NCI-H345 treated with DMSO at 0.1 percent for 48 hours (cell line): ENCODE results near the gene GPSM1.
"Not testable (repeated sequence)": the region's sequence is repeated elsewhere in the genome, so short reads cannot be mapped to it uniquely, and the experiment has no call there.

ENCODE experiments used
- DNase-seq: peaks from one replicate; lab custom pipeline; 2025; ENCODE audit not compliant: unreplicated experiment; lab: John Stamatoyannopoulos, UW

The GPSM1 gene

GRCh38 chr9:136343121-136343883 lies 16.0 kb downstream of the GPSM1 start:
- no peak for DNase-seq

- no peak for DNase-seq
Measured at GRCh38 chr9:136343884-136344269, 16.5 kb downstream of the GPSM1 start.

- no peak for DNase-seq
Measured at GRCh38 chr9:136344544-136345280, 17.4 kb downstream of the GPSM1 start.

GRCh38 chr9:136345281-136346156 lies 18.2 kb downstream of the GPSM1 start:
- no peak for DNase-seq

GRCh38 chr9:136346157-136346481 lies 18.8 kb downstream of the GPSM1 start:
- no peak for DNase-seq

GRCh38 chr9:136346927-136347465 lies 19.7 kb downstream of the GPSM1 start:
- DNase-seq, result no peak

GRCh38 chr9:136347472-136348256 lies 20.3 kb downstream of the GPSM1 start:
- DNase-seq, result no peak

GRCh38 chr9:136348691-136349090 lies 21.4 kb downstream of the GPSM1 start:
- no peak for DNase-seq

GRCh38 chr9:136349546-136349945 lies 22.2 kb downstream of the GPSM1 start:
- no peak for DNase-seq

GRCh38 chr9:136351252-136351800 lies 24.0 kb downstream of the GPSM1 start:
- no peak for DNase-seq

- not testable (repeated sequence) for DNase-seq
Measured at GRCh38 chr9:136351868-136352267, 24.5 kb downstream of the GPSM1 start.

- no peak for DNase-seq
Measured at GRCh38 chr9:136352682-136353081, 25.3 kb downstream of the GPSM1 start.

- DNase-seq, result no peak
Measured at GRCh38 chr9:136353088-136353487, 25.7 kb downstream of the GPSM1 start.

- DNase-seq, result no peak
Measured at GRCh38 chr9:136353757-136354488, 26.6 kb downstream of the GPSM1 start.

GRCh38 chr9:136354592-136355085 lies 27.3 kb downstream of the GPSM1 start:
- no peak for DNase-seq

- no peak for DNase-seq
Measured at GRCh38 chr9:136355616-136356557, 28.5 kb downstream of the GPSM1 start.

- no peak for DNase-seq
Measured at GRCh38 chr9:136357202-136357725, 29.9 kb downstream of the GPSM1 start.

GRCh38 chr9:136358016-136358415 lies 30.7 kb downstream of the GPSM1 start:
- no peak for DNase-seq
